ENCODE data around the gene LIF. TPM values are rescaled to one million over a fixed set of nuclear protein-coding genes. Genes with fewer than 3 reads are reported as not detected.
"Not testable (repeated sequence)": the region's sequence is repeated elsewhere in the genome, so short reads cannot be mapped to it uniquely, and the experiment has no call there.

The LIF gene
- total RNA-seq, 4 donors from 2014 or later, result 4.0 to 5.2 (median 4.4) TPM

DNA sequence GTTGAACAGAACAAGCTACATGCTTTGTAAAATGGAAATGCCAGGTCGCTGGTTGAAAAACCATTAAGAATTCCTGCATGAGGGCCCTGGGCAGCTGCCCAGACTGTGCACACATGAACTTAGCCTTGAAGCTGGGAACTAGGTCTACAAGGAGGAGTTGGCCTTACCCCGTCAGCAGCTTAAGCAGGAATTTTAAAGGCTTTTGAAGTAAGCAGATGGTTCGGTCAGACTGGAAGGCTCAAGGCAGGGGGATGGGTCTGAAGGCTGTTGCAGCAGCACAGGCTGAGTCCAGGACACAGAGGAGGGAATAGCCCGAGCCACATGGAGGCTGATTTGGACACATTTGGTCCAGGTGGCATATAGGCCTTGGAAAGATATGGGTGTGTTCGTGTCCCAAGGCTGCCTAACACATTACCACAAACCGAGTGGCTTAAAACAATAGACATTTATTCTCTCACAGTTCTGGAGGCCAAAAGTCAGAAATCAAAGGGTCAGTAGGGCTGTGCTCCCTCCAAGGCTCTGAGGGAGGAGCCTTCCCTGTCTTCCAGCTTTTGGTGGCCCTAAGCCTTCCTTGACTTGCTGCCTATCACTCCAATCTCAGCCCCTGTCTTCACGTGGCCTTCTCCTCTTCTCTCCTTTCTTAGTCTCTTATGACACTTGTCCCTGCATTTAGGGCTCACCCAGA lies 11.6 kb downstream of the LIF start:
- DNase-seq, result no peak
- WGBS, 2 donors (ENCODE audit: low coverage in 1 of 2), result 44 to 63% methylated on average over 4 to 7 of the region's 7 CpGs
- in situ Hi-C loops (cut with MboI; ENCODE audit: low pct_ligation_motif_present in 1 of 4, low pct_unique_long_range_greater_than_20kb in 1 of 4, low sequenced_read_pairs in 3 of 4), result no loop called here
- H3K36me3 ChIP-seq, result no peaks in the 10 kb centered on the region
- intact Hi-C loops (cut with DNase I; ENCODE audit: low total_unique reads), result no loop called here
- H3K27ac ChIP-seq, result no peak overlapping the region
- no peak for TF ChIP-seq CTCF (IDR thresholded peaks at IDR 0.05)
- no peak for TF ChIP-seq POLR2AphosphoS5 (IDR thresholded peaks at IDR 0.05)
- no peak for TF ChIP-seq POLR2A (IDR thresholded peaks at IDR 0.05)
- no peak for TF ChIP-seq EP300 (IDR thresholded peaks at IDR 0.05; ENCODE audit: low read depth)
- no peaks in the 10 kb centered on the region for H3K27me3 ChIP-seq
- no peaks in the 10 kb centered on the region for H3K9me3 ChIP-seq
- H3K4me1 ChIP-seq, result peaks cover 0 to 14% (median 0%) of the 10 kb centered on the region in 4 donors
- H3K4me3 ChIP-seq, result no peak overlapping the region

DNA sequence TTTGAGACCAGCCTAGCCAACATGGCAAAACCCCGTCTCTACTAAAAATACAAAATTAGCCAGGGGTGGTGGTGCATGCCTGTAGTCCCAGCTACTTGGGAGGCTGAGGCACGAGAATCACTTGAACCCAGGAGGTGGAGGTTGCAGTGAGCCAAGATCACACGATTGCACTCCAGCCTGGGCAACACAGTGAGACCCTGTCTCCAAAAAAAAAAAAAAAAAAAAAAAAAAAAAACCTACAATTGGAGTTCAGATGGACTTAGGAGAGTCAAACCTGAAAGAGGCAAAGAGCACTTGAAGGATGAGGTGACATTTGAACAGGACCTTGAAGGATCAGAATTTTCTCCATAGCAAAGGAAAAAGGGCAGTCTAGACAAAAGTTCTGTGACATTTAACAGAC lies 12.2 kb downstream of the LIF start:
- in situ Hi-C loops (cut with MboI; ENCODE audit: low pct_ligation_motif_present in 1 of 4, low pct_unique_long_range_greater_than_20kb in 1 of 4, low sequenced_read_pairs in 3 of 4); DNase-seq: not testable (repeated sequence)
- 90% methylated on average over 3 of the region's 3 CpGs; no CpG with 5 or more reads in 1 of the 2 donors for WGBS, 2 donors (ENCODE audit: low coverage in 1 of 2)

DNA sequence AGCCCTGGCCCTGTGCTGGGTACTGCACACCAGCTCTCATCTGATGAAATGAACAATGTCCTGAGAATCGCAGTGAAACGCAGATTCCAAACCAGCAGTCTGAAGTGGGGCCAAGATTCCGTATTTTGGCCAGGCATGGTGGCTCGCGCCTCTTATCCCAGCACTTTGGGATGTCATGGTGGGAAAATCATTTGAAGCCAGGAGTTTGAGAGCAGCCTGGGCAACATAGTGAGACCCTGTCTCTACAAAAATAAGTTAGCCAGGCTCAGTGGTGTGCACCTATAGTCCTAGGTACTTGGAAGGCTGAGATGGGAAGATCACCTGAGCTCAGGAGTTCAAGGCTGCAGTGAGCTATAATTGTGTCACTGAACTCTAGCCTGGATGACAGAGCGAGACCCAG lies 13.0 kb downstream of the LIF start:
- no peak for DNase-seq
- TF ChIP-seq POLR2AphosphoS5 (IDR thresholded peaks at IDR 0.05), result no peak
- no peak for TF ChIP-seq EP300 (IDR thresholded peaks at IDR 0.05; ENCODE audit: low read depth)
- TF ChIP-seq CTCF (IDR thresholded peaks at IDR 0.05), result no peak
- TF ChIP-seq POLR2A (IDR thresholded peaks at IDR 0.05), result no peak
- intact Hi-C loops (cut with DNase I; ENCODE audit: low total_unique reads) (no loop called here), in situ Hi-C loops (cut with MboI; ENCODE audit: low pct_ligation_motif_present in 1 of 4, low pct_unique_long_range_greater_than_20kb in 1 of 4, low sequenced_read_pairs in 3 of 4) (no loop called here)
- Histone ChIP-seq H3K27ac (no peak overlapping the region), H3K4me1 (peaks cover 0 to 14% (median 0%) of the 10 kb centered on the region in 4 donors), H3K4me3 (no peak overlapping the region), H3K27me3 (no peaks in the 10 kb centered on the region), H3K36me3 (no peaks in the 10 kb centered on the region), H3K9me3 (no peaks in the 10 kb centered on the region)
- WGBS, 2 donors (ENCODE audit: low coverage in 1 of 2), result 60 to 91% methylated on average over 1 to 6 of the region's 6 CpGs

More for the DNA sequence above, 12.2 kb downstream of the LIF start:
- H3K4me3 ChIP-seq; H3K27me3 ChIP-seq; H3K9me3 ChIP-seq; H3K36me3 ChIP-seq; intact Hi-C loops (cut with DNase I; ENCODE audit: low total_unique reads); H3K27ac ChIP-seq: not testable (repeated sequence)
- peaks cover 0 to 14% (median 0%) of the 10 kb centered on the region in 4 donors for H3K4me1 ChIP-seq

GRCh38 chr22:30232716-30233218 lies 13.8 kb downstream of the LIF start:
- Histone ChIP-seq H3K36me3 (no peaks in the 10 kb centered on the region), H3K27ac (no peak overlapping the region), H3K4me3 (no peak overlapping the region), H3K27me3 (no peaks in the 10 kb centered on the region), H3K4me1 (peaks cover 0 to 14% (median 0%) of the 10 kb centered on the region in 4 donors), H3K9me3 (no peaks in the 10 kb centered on the region)
- TF ChIP-seq EP300 (IDR thresholded peaks at IDR 0.05; ENCODE audit: low read depth) (no peak), POLR2AphosphoS5 (IDR thresholded peaks at IDR 0.05) (no peak), CTCF (IDR thresholded peaks at IDR 0.05) (no peak), POLR2A (IDR thresholded peaks at IDR 0.05) (no peak)
- in situ Hi-C loops (cut with MboI; ENCODE audit: low pct_ligation_motif_present in 1 of 4, low pct_unique_long_range_greater_than_20kb in 1 of 4, low sequenced_read_pairs in 3 of 4), result no loop called here
- no peak for DNase-seq
- intact Hi-C loops (cut with DNase I; ENCODE audit: low total_unique reads), result no loop called here
- 67% methylated on average over 17 of the region's 17 CpGs; no CpG with 5 or more reads in 1 of the 2 donors for WGBS, 2 donors (ENCODE audit: low coverage in 1 of 2)
